GM23338 (cell line): Measurements from ENCODE around the gene FNDC3B. TPM values are rescaled to one million over a fixed set of nuclear protein-coding genes. Genes with fewer than 3 reads are reported as not detected.

Source experiments
- ATAC-seq: fragments of 200-7000 bp; cut with Tn5 transposase; 3 replicates; pipeline ENCODE4 v1.9.1; 2020
- DNase-seq: peaks from one replicate; pipeline ENCODE4 v3.0.0-alpha.2; 2015; ENCODE audit warnings: low spot score
- H2AFZ ChIP-seq: fragments of 200-600 bp; sonication (generic); 2 replicates; pipeline ENCODE4 v1.8.0; 2016; ENCODE audit warnings: antibody characterized with exemption, mild to moderate bottlenecking, moderate library complexity
- H3F3A ChIP-seq: fragments of 200-600 bp; sonication (generic); replicated peaks from 2 replicates; pipeline ENCODE4 v1.8.0; 2017; ENCODE audit warnings: antibody characterized with exemption, mixed run types, low read depth
- H3K27ac ChIP-seq: fragments of 200-600 bp; sonication (generic); 2 replicates; pipeline ENCODE4 v1.6.1; 2016; ENCODE audit warnings: low read depth
- H3K27me3 ChIP-seq: fragments of 200-600 bp; sonication (generic); 2 replicates; pipeline ENCODE4 v1.8.0; 2016; ENCODE audit warnings: mild to moderate bottlenecking, mixed run types, moderate library complexity; ENCODE audit not compliant: insufficient read depth
- H3K36me3 ChIP-seq: fragments of 200-600 bp; sonication (generic); 2 replicates; pipeline ENCODE4 v1.8.0; 2016; ENCODE audit warnings: mild to moderate bottlenecking; ENCODE audit not compliant: insufficient read depth
- H3K4me1 ChIP-seq: fragments of 200-600 bp; sonication (generic); 2 replicates; pipeline ENCODE4 v1.8.0; 2016; ENCODE audit warnings: mild to moderate bottlenecking, moderate library complexity; ENCODE audit not compliant: insufficient read depth
- H3K4me2 ChIP-seq: fragments of 200-600 bp; sonication (generic); 2 replicates; pipeline ENCODE4 v1.7.1; 2017; ENCODE audit warnings: mixed run types
- H3K4me3 ChIP-seq: fragments of 200-600 bp; sonication (generic); 2 replicates; pipeline ENCODE4 v1.6.1; 2016; ENCODE audit warnings: mixed run types
- H3K79me2 ChIP-seq: fragments of 200-600 bp; sonication (generic); replicated peaks from 2 replicates; pipeline ENCODE4 v1.8.0; 2017; ENCODE audit warnings: mild to moderate bottlenecking; ENCODE audit not compliant: insufficient read depth
- H3K9me2 ChIP-seq: fragments of 200-600 bp; sonication (generic); 2 replicates; pipeline ENCODE4 v1.8.0; 2017; ENCODE audit not compliant: insufficient read depth
- H4K20me1 ChIP-seq: fragments of 200-600 bp; sonication (generic); replicated peaks from 2 replicates; pipeline ENCODE4 v1.8.0; 2017; ENCODE audit warnings: mild to moderate bottlenecking; ENCODE audit not compliant: insufficient read depth
- H3K27ac Mint-ChIP-seq: 2 replicates; pipeline ENCODE4 v1.8.0; 2020; ENCODE audit warnings: inconsistent platforms, mild to moderate bottlenecking, moderate library complexity, mixed read lengths
- H3K27me3 Mint-ChIP-seq: 3 replicates; pipeline ENCODE4 v1.8.0; 2022; ENCODE audit warnings: low read depth, mild to moderate bottlenecking, moderate library complexity, mixed read lengths, inconsistent platforms; ENCODE audit not compliant: insufficient read depth, poor library complexity
- H3K36me3 Mint-ChIP-seq: 3 replicates; pipeline ENCODE4 v1.8.0; 2021; ENCODE audit warnings: low read depth, mild to moderate bottlenecking, inconsistent platforms, moderate library complexity, mixed read lengths
- H3K4me1 Mint-ChIP-seq: 3 replicates; pipeline ENCODE4 v1.8.0; 2020; ENCODE audit warnings: mild to moderate bottlenecking, inconsistent platforms, mixed read lengths
- H3K4me3 Mint-ChIP-seq: 3 replicates; pipeline ENCODE4 v1.8.0; 2021; ENCODE audit warnings: moderate library complexity, mild to moderate bottlenecking, inconsistent platforms, mixed read lengths
- H3K9me3 Mint-ChIP-seq: 3 replicates; pipeline ENCODE4 v1.8.0; 2020; ENCODE audit warnings: moderate library complexity, mild to moderate bottlenecking, inconsistent platforms, mixed read lengths
- CREB1 ChIP-seq: fragments of 250-450 bp; sonication (Bioruptor Pico); IDR thresholded peaks from 2 replicates; pipeline ENCODE4 v1.5.0; 2020; ENCODE audit warnings: low read depth, mild to moderate bottlenecking, moderate library complexity
- CTCF ChIP-seq, 2 experiments: fragments of 200-600 bp in 1 of 2; sonication (generic) in 1 of 2; conservative IDR thresholded peaks; 2 replicates each; pipeline versions ENCODE4 v1.5.1 to v1.6.1; 2016 to 2017; ENCODE audit warnings: antibody characterized with exemption in 2 of 2, low read depth in 2 of 2, mild to moderate bottlenecking in 2 of 2, moderate library complexity in 1 of 2
- ETS1 ChIP-seq: IDR thresholded peaks from 2 replicates; pipeline ENCODE4 v1.6.1; 2016; ENCODE audit warnings: antibody characterized with exemption
- EZH2 ChIP-seq: fragments of 200-600 bp; sonication (generic); IDR thresholded peaks from one replicate; pipeline ENCODE4 v1.8.0; 2017; ENCODE audit warnings: antibody characterized with exemption, mild to moderate bottlenecking, low read depth; ENCODE audit not compliant: unreplicated experiment
- NANOG ChIP-seq: IDR thresholded peaks from 2 replicates; pipeline ENCODE4 v1.6.1; 2016; ENCODE audit warnings: antibody characterized with exemption, borderline replicate concordance
- POLR2AphosphoS5 ChIP-seq: IDR thresholded peaks from 2 replicates; pipeline ENCODE4 v1.6.1; 2016; ENCODE audit warnings: antibody characterized with exemption, low read depth
- REST ChIP-seq: IDR thresholded peaks from one replicate; pipeline ENCODE4 v1.6.1; 2018; ENCODE audit warnings: antibody characterized with exemption; ENCODE audit not compliant: unreplicated experiment
- STAT1 ChIP-seq: IDR thresholded peaks from one replicate; pipeline ENCODE4 v1.6.1; 2016; ENCODE audit warnings: antibody characterized with exemption; ENCODE audit not compliant: unreplicated experiment
- ZNF114 ChIP-seq: fragments of 250-450 bp; sonication (Bioruptor Pico); IDR thresholded peaks from 2 replicates; pipeline ENCODE4 v1.5.0; 2020; ENCODE audit warnings: mild to moderate bottlenecking, moderate library complexity
- ZNF462 ChIP-seq: fragments of 250-450 bp; sonication (Bioruptor Pico); IDR thresholded peaks from 2 replicates; pipeline ENCODE4 v1.5.0; 2020; ENCODE audit warnings: mild to moderate bottlenecking, moderate library complexity
- polyA plus RNA-seq: library from polyadenylated mRNA; unstranded; fragments of >200 nt; fragmentation: Nextera tagmentation; extraction: Ambion mirVana; gene quantifications from 2 replicates; pipeline ENCODE4 v1.2.1, GENCODE V29; 2016
- total RNA-seq: library from RNA; depleted of rRNA; stranded (reverse); fragments of >200 nt; shearing (Covaris generic); gene quantifications from 2 replicates; pipeline ENCODE4 v1.2.3, GENCODE V29; 2014

The FNDC3B gene
- total and polyA plus RNA-seq, 2 experiments from 2014 or later, result 19.1 to 55.4 TPM

- Histone ChIP-seq H3K79me2 (no peaks in the 10 kb centered on the region), H3K27me3 (no peaks in the 10 kb centered on the region), H3K4me3 (no peak overlapping the region), H3K4me2 (no peak overlapping the region), H3K36me3 (peaks cover 29% of the 10 kb centered on the region), H3K27ac (no peak overlapping the region), H3F3A (no peaks in the 10 kb centered on the region), H2AFZ (no peak overlapping the region), H3K4me1 (no peaks in the 10 kb centered on the region), H4K20me1 (no peaks in the 10 kb centered on the region), H3K9me2 (no peaks in the 10 kb centered on the region)
- Mint-ChIP-seq H3K36me3 (peaks cover 59% of the 10 kb centered on the region), H3K27ac (no peak overlapping the region), H3K4me1 (peaks cover 3% of the 10 kb centered on the region; the same call in 2 of the 3 replicates), H3K4me3 (no peak overlapping the region), H3K9me3 (peaks cover 9% of the 10 kb centered on the region; the same call in 2 of the 3 replicates), H3K27me3 (no peaks in the 10 kb centered on the region)
- DNase-seq (no peak), ATAC-seq (no peak)
- TF ChIP-seq EZH2 (no peak), STAT1 (no peak), CREB1 (CRISPR knock-in tag) (no peak), NANOG (no peak), ZNF462 (CRISPR knock-in tag) (no peak), REST (no peak), ETS1 (no peak), POLR2AphosphoS5 (no peak), CTCF (conservative IDR thresholded peaks at IDR 0.05; ENCODE audit: low read depth in 2 of 2) (no peak), ZNF114 (CRISPR knock-in tag) (no peak)
These were observed 337.0 kb downstream of the FNDC3B start for GRCh38 chr3:172376402-172376801.
